A549 (cell line): Measurements from ENCODE around the gene ADCY7.

Experiments
- ESRRA ChIP-seq: fragments of 150-350 bp; IDR thresholded peaks from 2 replicates; pipeline ENCODE4 v1.6.1; 2014; ENCODE audit warnings: mild to moderate bottlenecking, low read length, borderline replicate concordance
- HDAC2 ChIP-seq: fragments of 200-600 bp; sonication (generic); IDR thresholded peaks from 2 replicates; pipeline ENCODE4 v1.6.1; 2016
- MAZ ChIP-seq: fragments of 150-350 bp; IDR thresholded peaks from 2 replicates; pipeline ENCODE4 v1.6.1; 2014; ENCODE audit warnings: antibody characterized with exemption, low read depth, low read length, borderline replicate concordance
- MYC ChIP-seq: IDR thresholded peaks from 2 replicates; pipeline ENCODE4 v1.6.1; 2012; ENCODE audit warnings: mild to moderate bottlenecking, inconsistent platforms, low read length, improper control_type of control experiment, borderline replicate concordance
- POLR2A ChIP-seq: IDR thresholded peaks from 2 replicates; pipeline ENCODE4 v1.6.1; 2012; ENCODE audit warnings: mild to moderate bottlenecking, low read length
- SMC3 ChIP-seq: fragments of >200 bp; sonication (Bioruptor Twin); formaldehyde crosslinking; IDR thresholded peaks from 3 replicates; pipeline ENCODE4 v1.6.1; 2018; ENCODE audit warnings: inconsistent platforms
- SREBF2 ChIP-seq: fragments of 450-650 bp; IDR thresholded peaks from 2 replicates; pipeline ENCODE4 v1.6.1; 2014; ENCODE audit warnings: mild to moderate bottlenecking, moderate library complexity
- ZNF302 ChIP-seq: fragments of 250-450 bp; sonication (Bioruptor Pico); IDR thresholded peaks from 2 replicates; pipeline ENCODE4 v1.9.0; 2021; ENCODE audit warnings: inconsistent platforms, mild to moderate bottlenecking, moderate library complexity
- TF ChIP-seq, protein P1 (sequence below): fragments of >200 bp; sonication (Bioruptor Twin); formaldehyde crosslinking; IDR thresholded peaks from 3 replicates; pipeline ENCODE4 v1.5.1; 2016
- TF ChIP-seq, protein P2 (sequence below): fragments of >200 bp; sonication (Bioruptor Twin); formaldehyde crosslinking; IDR thresholded peaks from 3 replicates; pipeline ENCODE4 v1.6.1; 2016
- TF ChIP-seq, protein P3 (sequence below): IDR thresholded peaks from 2 replicates; pipeline ENCODE4 v1.6.1; 2012

DNA sequence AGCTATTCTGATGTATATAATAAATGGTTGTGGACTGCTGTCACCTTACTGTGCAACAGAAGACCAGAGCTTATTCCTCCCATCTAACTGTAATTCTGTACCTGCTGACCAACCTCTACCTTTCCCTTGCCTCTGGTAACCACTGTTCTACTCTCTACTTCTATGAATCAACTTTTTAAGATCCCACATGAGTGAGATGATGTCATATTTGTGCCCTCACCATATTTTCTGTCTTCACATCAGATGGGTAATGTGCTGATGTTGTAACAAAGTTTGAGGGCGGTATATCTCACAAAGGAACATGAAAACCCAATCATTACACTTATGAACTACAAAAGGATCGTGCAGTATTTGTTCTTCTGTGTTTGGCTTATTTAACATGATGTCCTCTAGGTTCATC, 85.6 kb downstream of the ADCY7 start:
- no peak for TF ChIP-seq HDAC2
- TF ChIP-seq MAZ: no peak
- TF ChIP-seq, protein P1, sequence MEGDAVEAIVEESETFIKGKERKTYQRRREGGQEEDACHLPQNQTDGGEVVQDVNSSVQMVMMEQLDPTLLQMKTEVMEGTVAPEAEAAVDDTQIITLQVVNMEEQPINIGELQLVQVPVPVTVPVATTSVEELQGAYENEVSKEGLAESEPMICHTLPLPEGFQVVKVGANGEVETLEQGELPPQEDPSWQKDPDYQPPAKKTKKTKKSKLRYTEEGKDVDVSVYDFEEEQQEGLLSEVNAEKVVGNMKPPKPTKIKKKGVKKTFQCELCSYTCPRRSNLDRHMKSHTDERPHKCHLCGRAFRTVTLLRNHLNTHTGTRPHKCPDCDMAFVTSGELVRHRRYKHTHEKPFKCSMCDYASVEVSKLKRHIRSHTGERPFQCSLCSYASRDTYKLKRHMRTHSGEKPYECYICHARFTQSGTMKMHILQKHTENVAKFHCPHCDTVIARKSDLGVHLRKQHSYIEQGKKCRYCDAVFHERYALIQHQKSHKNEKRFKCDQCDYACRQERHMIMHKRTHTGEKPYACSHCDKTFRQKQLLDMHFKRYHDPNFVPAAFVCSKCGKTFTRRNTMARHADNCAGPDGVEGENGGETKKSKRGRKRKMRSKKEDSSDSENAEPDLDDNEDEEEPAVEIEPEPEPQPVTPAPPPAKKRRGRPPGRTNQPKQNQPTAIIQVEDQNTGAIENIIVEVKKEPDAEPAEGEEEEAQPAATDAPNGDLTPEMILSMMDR: no peak
- TF ChIP-seq ESRRA: no peak
- TF ChIP-seq POLR2A: no peak
- no peak for TF ChIP-seq ZNF302
- no peak for TF ChIP-seq SMC3
- TF ChIP-seq, protein P2, sequence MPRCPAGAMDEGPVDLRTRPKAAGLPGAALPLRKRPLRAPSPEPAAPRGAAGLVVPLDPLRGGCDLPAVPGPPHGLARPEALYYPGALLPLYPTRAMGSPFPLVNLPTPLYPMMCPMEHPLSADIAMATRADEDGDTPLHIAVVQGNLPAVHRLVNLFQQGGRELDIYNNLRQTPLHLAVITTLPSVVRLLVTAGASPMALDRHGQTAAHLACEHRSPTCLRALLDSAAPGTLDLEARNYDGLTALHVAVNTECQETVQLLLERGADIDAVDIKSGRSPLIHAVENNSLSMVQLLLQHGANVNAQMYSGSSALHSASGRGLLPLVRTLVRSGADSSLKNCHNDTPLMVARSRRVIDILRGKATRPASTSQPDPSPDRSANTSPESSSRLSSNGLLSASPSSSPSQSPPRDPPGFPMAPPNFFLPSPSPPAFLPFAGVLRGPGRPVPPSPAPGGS: no peak
- TF ChIP-seq SREBF2: no peak
- TF ChIP-seq, protein P3, sequence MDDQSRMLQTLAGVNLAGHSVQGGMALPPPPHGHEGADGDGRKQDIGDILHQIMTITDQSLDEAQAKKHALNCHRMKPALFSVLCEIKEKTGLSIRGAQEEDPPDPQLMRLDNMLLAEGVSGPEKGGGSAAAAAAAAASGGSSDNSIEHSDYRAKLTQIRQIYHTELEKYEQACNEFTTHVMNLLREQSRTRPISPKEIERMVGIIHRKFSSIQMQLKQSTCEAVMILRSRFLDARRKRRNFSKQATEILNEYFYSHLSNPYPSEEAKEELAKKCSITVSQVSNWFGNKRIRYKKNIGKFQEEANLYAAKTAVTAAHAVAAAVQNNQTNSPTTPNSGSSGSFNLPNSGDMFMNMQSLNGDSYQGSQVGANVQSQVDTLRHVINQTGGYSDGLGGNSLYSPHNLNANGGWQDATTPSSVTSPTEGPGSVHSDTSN: no peak
- no peak for TF ChIP-seq MYC
